H4 (cell line): ENCODE data around the gene TAF10. TPM values are rescaled to one million over a fixed set of nuclear protein-coding genes. Genes with fewer than 3 reads are reported as not detected.
A peak's percentile ranks its signal among the peaks of the same experiment; 100 is the strongest.

Experiments used
- DNase-seq: peaks from one replicate; pipeline ENCODE4 v3.0.0-alpha.2; 2015; ENCODE audit warnings: low spot score
- total RNA-seq: library from RNA; depleted of rRNA; stranded (reverse); fragments of >200 nt; shearing (Covaris generic); gene quantifications from 2 replicates; pipeline ENCODE4 v1.2.3, GENCODE V29; 2014; rRNA removed

The TAF10 gene
- total RNA-seq = 96.9 and 142 TPM in 2 replicates

DNA sequence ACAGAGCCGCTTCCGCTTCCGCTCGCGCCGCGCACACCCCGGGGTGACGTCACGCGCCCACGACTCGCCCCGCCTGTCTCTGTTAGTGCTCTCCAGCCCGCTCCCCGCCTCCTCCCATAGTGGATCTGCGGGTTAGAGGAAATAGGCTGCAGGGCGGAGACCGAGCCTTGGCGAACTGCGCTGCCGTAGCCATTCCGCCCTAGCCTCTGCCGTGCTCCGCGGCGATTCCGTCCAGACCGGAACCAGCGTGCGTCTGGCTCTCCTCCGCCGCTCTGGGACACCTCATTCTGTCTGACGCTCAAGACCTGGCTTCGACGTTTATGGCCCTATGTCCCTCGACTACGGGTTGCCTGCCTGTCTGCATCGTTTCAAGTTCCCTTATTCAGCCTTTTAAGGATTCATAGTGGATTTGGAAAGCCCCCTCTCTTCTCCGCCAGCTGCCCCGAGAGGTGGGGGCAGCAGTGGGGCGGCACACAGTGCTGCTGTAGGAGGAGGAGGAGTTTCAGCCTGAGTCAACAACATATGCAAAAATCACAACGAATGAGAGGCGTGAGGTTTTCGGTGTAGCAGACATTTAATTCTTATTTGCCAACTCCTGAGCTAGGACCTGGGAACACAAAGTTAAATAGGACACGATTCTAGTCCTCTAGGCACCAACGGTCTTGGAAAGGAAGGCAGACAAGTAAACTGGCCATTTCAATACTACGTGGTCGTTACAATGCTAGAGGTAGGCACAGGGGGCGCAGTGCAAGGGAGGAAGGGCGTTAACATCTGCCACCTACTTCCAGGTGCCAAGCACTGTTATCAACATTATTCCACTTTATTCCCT, at the start of gene TAF10:
Gene TAF10 (minus strand): TSS at position 4 of the 829 bp plus-strand sequence. CDS start 27 bp downstream, outside the sequence.
- DNase-seq = peak; percentile 97

GRCh38 chr11:6660712-6661111, 48.7 kb upstream of the TAF10 start:
- no peak for DNase-seq

GRCh38 chr11:6658647-6659046, 46.6 kb upstream of the TAF10 start:
- no peak for DNase-seq

GRCh38 chr11:6657346-6657745, 45.3 kb upstream of the TAF10 start:
- no peak for DNase-seq

DNA sequence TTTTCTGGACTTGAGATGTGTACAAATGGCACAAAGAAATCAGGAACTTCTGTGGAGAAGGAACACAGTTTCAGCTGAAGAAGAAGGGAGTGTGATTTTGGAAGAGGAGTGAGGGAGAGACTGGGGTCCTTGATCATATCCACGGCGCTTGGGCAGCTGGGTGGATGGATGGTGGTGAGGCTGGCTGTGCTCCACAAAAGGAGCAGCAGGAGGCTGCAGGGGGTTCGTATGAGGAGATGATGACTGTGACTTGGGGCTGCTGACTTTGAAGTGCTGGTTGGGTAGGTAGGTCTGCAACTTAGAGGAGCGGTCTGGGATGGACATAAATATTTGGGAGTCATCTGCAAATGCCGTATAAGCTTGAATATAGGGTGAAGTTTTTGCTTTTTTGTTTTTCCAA, 44.9 kb upstream of the TAF10 start:
- DNase-seq = no peak

- no peak for DNase-seq
Measured at GRCh38 chr11:6656584-6656915, 44.5 kb upstream of the TAF10 start.

DNA sequence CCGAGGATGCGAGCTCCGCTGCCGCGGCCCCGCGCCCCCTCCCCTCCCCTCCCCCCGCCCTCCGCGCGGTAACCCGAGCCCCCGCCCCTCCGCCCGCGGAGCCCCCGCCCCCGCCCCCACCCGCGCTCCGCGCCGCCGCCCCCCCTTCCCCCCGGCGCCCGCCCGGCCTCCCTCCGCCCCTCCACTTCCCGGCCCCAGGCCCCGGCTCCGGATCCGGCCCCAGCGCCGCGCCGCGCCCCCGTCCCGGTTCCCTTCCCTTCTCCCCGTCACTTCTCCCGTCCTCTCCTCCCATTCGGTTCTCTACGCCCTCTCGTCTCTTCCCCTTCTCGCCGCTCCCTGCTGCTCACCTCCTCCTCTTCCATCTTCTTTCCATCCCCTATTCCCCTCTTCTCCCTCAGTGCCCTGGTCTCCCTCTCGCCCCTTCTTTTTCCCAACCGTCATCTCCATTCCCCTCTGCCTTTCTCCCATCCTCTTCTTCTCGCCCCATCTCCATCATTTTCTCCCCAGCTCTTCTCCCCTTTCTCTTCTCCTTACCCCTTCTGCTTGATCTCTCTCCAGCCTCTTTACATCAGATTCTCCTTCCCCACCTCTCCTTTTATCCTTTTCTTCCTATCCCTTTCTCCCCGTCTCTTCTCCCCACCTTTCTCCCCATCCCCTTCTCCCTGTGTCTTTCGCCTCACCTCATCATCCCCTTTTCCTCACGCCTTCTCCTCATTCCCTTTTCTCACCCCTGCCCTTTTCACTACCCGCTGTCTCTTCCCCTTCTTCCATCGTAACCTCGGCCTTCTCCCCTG, 44.0 kb upstream of the TAF10 start, which contains the start of gene DCHS1:
Gene DCHS1 (minus strand): TSS at position 20 of the 794 bp plus-strand sequence. CDS start 14,196 bp downstream, outside the sequence.
- no peak for DNase-seq

DNA sequence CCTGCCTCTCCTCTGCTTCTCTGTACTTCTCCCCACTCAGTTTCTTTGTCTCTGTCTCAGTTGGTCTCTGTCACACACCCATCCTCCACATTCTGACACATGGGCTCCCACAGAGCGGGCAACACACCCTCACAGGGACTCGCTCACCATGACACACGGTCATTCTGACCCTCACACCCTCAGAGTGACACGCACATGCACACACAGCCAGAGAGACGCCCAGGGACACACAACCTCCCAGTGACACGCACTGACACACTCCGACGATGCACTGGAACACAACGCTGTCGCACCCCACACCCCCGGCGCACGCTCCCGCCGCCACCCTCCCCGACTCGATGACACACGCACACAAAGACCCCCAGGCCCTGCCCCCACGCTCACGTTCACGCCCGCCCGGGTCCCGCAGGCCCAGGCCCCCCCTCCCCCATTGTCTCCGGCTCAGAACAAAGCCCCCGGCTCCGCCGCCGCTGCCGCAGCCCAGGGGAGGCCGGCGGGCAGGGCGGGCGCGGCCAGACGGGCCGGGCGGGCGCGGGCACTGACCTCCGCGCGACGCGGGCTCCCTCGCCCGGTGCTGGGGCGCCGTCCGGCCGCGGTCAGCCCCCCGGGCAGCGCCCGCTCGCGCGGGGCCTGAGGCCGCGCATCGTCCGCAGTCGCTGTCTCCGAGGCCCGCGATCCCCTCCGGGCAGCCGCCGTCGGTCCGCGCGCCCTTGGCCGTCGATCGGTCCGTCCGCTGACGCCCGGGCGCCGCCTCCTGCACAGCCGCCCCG, 43.2 kb upstream of the TAF10 start:
- no peak for DNase-seq

GRCh38 chr11:6654281-6655019, 42.4 kb upstream of the TAF10 start:
- DNase-seq = no peak

GRCh38 chr11:6653656-6654055, 41.6 kb upstream of the TAF10 start:
- DNase-seq = no peak

- DNase-seq = no peak
Measured at GRCh38 chr11:6653097-6653496, 41.1 kb upstream of the TAF10 start.

- no peak for DNase-seq
Measured at GRCh38 chr11:6652182-6652581, 40.2 kb upstream of the TAF10 start.

- no peak for DNase-seq
Measured at GRCh38 chr11:6650980-6651379, 39.0 kb upstream of the TAF10 start.

DNA sequence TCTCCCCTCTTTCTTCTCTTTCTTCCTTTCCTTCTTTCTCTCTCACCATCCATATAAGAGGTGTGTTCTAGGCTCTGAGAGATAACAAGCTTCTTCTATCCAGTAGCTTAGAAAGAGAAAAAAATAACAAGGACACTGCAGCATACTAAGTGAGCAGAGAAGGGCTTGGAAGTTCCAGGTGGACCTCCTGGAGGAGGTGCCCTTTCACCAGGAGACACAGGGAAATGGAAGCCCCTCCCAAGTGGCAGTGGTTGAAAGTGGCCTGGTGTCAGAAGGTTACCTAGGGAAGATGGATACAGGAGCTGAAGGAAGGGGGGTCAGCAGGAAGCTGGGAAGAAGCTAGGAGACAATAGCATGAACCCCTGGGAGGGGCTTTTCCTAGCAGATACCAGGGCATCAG, 38.1 kb upstream of the TAF10 start:
- no peak for DNase-seq

- no peak for DNase-seq
Measured at GRCh38 chr11:6648501-6648900, 36.5 kb upstream of the TAF10 start.

GRCh38 chr11:6647836-6648235, 35.8 kb upstream of the TAF10 start:
- no peak for DNase-seq

DNA sequence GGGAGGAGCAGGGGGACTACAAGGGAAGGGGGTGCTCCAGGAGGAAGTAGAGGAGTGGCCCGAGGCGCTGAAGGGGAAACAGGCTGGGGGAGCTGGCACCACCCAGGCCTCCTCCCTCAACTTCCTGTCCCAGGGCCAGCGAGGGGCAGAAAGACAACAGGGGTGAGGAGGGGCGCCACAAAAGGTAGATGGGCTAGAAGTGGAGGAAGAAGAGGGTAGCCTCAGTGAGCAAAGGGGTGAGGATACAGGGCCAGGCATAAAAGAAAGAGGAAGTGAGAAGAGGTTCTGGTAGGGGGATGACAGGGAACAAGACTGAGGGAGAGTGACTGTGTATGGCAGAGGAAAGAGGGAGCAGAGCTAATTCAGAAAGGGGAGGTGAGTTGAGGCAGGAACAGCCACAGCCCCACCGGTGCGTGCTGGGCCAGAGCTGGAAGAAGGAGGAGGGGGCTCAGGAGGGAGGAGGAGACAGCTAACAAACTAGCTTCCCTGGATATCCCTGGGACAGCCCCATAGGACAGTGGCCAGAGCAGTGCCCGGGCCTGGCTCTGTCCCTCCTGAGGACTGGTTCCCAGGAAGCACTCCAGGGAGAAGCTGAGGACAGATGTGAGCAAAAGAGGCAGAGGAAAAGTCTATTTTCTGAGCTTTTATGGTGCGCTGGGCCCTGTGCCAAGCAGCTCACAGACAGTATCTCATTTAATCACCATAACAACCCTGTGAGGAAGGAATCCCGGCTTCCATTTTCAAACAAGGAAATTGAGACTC, 35.1 kb upstream of the TAF10 start:
- no peak for DNase-seq

DNA sequence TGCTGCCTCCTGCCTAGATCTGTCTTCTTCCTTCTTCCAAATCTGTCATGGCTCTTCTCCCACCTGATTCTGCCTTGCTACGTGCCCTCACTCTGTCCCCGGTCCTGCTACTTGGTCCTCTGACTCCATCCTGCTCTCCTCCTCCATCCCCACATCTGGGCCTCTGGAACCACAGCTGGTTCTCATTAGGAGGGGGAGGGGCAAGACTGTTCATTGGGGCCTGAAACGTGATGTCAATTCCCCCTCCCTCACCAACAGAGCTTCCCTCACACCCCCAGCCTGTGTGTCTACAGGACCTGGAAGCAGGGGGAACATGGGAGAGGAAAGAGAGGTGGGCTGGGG, 34.5 kb upstream of the TAF10 start:
- no peak for DNase-seq

- no peak for DNase-seq
Measured at GRCh38 chr11:6646071-6646470, 34.1 kb upstream of the TAF10 start.

GRCh38 chr11:6642957-6643356, 30.9 kb upstream of the TAF10 start:
- no peak for DNase-seq
